ENCODE data around the gene WRNIP1.

DNA sequence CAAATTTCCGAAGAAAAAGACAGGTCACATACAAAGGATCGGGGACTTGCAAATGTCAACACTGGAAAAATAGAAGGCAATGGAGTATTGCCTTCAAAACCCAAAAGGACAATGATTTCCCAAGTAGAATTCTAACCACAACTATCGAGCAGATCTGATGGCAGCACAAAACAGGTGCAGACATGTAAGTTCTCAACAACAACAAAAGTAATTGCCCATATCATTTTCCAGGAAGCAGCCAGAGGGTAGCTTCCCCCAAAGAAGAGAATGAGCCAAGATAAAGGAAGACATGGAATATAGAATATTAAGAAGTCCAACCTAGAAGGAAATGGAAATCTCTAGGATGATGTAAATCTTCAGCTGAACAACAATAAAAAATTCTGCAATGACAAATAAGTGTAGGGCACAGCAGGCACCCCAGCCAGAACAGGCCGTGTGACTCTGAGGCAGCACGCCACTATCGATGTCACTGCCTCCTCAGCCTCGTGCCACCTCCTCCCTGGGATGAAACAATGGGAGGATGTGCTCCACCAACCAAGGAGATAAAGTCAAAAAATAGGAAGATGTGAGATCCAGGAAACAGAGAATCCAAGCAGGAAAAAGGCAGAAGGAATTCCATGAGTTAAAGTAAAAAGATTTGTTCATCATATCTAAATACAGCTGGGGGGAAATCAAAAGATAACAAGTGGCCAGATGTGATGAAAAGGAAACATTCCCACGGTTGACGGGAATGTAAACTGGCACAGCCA lies 42.3 kb downstream of the WRNIP1 start:
- no peak for TF ChIP-seq POLR2AphosphoS5 (IDR thresholded peaks at IDR 0.05; ENCODE audit: low read depth, low read length)
- TF ChIP-seq, protein P1, sequence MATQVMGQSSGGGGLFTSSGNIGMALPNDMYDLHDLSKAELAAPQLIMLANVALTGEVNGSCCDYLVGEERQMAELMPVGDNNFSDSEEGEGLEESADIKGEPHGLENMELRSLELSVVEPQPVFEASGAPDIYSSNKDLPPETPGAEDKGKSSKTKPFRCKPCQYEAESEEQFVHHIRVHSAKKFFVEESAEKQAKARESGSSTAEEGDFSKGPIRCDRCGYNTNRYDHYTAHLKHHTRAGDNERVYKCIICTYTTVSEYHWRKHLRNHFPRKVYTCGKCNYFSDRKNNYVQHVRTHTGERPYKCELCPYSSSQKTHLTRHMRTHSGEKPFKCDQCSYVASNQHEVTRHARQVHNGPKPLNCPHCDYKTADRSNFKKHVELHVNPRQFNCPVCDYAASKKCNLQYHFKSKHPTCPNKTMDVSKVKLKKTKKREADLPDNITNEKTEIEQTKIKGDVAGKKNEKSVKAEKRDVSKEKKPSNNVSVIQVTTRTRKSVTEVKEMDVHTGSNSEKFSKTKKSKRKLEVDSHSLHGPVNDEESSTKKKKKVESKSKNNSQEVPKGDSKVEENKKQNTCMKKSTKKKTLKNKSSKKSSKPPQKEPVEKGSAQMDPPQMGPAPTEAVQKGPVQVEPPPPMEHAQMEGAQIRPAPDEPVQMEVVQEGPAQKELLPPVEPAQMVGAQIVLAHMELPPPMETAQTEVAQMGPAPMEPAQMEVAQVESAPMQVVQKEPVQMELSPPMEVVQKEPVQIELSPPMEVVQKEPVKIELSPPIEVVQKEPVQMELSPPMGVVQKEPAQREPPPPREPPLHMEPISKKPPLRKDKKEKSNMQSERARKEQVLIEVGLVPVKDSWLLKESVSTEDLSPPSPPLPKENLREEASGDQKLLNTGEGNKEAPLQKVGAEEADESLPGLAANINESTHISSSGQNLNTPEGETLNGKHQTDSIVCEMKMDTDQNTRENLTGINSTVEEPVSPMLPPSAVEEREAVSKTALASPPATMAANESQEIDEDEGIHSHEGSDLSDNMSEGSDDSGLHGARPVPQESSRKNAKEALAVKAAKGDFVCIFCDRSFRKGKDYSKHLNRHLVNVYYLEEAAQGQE (IDR thresholded peaks at IDR 0.05; ENCODE audit: insufficient read depth in 1 of 2, low read depth in 2 of 2, low read length in 2 of 2): no peak
- TF ChIP-seq TAF1 (IDR thresholded peaks at IDR 0.05; ENCODE audit: borderline replicate concordance, insufficient read depth, low read length): no peak
- no peak for TF ChIP-seq FOXP2 (optimal IDR thresholded peaks at IDR 0.05; ENCODE audit: borderline replicate concordance, extremely low read depth, extremely low read length, insufficient read depth)
- TF ChIP-seq SIN3A (IDR thresholded peaks at IDR 0.05; ENCODE audit: borderline replicate concordance, insufficient read depth, low read length): no peak

All from PFSK-1 (cell line).